Renal cortical epithelial cell (primary cell): ENCODE data around the gene LY6G5C. TPM values are rescaled to one million over a fixed set of nuclear protein-coding genes. Genes with fewer than 3 reads are reported as not detected.

ENCODE experiments used
- DNase-seq: peaks from one replicate; pipeline ENCODE4 v3.0.0-alpha.2; 2011; ENCODE audit warnings: low read depth
- total RNA-seq: library from RNA; depleted of rRNA; stranded (reverse); fragments of >200 nt; gene quantifications from 2 replicates; pipeline ENCODE4 v1.2.3, GENCODE V29; 2014

The LY6G5C gene
- total RNA-seq, 1 donor from 2014 or later = 0.40 TPM

DNA sequence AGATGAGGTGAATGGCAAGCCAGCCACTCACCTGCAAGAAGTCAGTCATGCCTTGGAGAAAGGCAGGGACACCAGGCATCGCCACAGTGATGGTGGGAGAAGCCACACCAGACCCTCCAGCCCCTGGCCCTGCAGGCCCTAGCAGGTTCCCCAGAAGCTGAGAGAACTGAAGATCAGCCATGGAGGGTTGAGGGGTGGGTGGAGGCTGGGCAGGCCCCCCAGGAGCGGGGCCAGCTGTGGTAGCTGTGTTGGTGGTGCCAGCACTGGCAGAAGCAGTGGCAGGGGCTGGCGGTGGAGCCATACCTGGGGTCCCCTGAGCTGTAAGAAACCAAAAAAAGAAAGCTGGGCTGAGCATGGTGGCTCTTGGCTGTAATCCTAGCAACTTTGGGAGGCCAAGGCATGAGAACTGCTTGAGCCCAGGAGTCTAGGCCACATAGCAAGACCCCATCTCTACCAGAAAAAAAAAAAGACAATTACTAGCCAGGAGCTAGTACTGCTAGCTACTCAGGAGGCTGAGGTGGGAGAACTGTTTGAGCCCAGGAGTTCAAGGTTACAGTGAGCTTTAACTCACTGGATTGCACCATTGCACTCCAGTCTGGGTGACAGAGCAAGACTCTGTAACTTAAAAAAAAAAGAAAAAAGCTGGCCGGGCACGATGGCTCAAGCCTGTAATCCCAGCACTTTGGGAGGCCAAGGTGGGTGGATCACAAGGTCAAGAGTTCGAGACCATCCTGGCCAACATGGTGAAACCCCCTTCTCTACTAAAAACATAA is 37.9 kb downstream of the LY6G5C start:
- DNase-seq = no peak

GRCh38 chr6:31641370-31641769 is 39.5 kb downstream of the LY6G5C start:
- DNase-seq = no peak

DNA sequence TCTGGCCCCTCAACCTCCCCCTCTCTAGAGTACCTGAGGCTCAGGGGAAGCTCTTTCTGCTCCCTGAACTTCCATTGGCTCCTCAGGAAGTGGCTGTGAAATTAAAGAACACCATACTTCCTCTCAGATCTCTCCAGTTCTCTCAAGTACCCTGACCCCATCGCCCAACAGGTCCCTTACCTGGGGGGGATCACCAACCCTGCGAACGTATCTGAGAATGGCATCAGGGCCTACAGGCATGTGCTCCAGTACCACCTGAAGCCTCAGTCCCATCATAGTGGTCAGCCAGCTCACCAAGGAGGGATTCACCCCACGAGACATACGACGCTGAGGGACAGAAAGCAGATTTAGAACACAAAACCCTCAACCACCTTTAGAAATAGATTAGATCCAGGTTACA is 40.3 kb downstream of the LY6G5C start:
- DNase-seq = no peak

DNA sequence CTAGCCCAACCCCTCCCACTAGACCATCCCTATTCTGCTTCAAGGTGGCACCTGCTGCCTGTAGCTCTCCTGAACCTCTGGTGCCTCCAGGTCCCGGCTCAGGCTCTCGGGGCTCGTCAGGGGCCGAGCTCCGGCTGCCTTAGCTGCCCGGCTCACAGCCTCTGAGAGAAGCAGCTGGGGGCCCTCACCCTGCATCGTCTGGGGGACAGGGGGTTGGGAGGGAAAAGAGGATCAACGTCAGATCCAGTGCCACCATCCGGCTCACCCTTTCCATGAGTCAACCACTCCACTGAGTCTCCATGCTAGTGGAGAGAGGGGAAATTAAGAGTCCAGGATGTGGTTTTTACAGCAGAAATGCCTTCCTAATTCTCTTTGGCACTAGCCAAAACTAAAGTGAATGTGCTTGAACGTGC is 41.4 kb downstream of the LY6G5C start:
- DNase-seq = no peak

DNA sequence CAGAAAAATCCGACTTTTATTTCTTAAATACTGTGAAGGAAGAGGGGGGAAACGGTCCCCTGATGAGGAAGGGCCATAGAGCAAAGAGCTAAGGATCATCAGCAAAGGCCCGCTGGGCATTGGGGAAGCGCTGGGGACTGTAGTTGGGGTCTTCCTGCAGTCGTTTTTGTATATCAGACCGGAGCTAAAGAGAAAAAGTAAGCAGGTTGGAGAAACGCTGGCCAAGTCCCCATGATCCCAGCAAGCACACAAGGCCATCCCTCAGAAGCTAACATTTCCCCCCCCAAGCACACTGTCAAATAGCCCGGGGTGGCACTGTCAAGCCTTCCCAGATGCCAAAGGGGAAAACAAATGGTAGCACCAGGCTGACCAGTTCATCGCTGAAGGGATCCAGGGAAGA is 41.8 kb downstream of the LY6G5C start:
- no peak for DNase-seq

DNA sequence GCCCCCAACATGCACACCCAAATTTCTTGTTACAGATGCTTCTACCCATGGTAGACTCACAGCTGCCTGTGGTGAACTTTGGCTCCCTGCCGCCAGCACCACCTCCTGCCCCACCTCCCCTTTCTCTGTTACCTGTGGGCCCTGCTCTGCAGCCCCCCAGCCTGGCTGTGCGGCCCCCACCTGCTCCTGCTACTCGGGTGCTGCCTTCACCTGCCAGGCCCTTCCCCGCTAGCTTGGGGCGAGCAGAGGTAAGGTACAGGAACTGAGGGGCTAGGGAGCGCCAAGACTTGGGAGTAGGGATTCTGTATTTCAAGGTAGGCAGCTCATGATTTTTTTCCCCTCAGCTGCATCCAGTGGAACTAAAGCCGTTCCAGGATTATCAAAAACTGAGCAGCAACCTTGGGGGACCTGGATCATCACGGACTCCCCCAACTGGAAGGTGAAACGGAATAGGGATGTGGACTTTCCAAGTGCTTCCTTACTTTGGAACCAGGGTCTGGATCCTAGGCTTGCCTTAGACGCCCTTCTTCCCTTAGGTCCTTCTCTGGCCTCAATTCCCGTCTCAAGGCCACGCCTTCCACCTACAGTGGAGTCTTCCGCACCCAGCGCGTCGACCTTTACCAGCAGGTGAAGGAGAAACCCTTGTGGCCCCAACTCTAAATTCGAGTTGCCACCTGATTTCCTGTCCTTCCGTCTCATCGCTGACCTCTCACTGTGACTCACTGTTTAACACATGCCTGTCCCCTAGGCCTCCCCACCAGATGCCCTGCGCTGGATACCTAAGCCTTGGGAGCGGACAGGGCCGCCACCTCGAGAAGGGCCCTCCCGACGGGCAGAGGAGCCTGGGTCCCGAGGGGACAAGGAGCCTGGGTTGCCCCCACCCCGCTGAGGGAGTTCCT is 43.9 kb downstream of the LY6G5C start:
- no peak for DNase-seq

GRCh38 chr6:31634969-31635575 is 45.8 kb downstream of the LY6G5C start:
- DNase-seq = no peak

DNA sequence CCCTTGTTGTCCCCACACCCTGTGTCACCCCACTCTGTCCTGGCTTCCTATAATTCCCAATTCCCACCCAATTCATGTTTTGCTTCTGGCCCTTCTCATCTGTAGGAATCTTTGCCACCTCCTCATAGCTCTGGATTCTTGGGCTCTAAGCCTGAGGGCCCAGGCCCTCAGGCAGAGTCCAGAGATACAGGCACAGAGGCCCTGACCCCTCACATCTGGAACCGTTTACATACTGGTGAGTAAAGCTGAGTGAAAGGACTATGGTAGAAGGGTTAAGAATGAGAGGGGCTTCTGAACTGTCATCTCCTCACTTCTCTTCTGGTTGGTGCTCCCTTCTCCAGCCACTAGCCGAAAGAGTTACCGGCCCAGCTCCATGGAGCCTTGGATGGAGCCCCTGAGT is 46.7 kb downstream of the LY6G5C start:
- DNase-seq = no peak

DNA sequence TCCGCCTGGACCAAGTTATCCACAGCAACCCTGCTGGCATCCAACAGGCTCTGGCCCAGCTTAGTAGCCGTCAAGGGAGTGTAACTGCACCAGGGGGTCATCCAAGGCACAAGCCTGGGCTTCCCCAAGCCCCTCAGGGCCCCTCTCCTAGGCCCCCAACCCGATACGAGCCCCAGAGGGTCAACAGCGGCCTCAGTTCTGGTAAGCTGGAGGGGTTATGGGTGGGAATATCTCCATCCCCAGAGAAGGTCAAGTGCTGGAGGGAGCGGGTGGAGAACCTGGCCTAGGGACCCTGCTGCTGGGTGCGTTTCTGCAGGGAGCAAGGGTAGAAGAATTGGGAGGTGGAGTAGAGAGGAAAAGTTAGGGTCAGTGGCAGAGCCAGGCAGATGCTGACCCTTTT is 47.4 kb downstream of the LY6G5C start:
- no peak for DNase-seq

- no peak for DNase-seq
These were observed 48.5 kb downstream of the LY6G5C start for GRCh38 chr6:31632279-31632946.

GRCh38 chr6:31631681-31632278 is 49.1 kb downstream of the LY6G5C start:
- no peak for DNase-seq

DNA sequence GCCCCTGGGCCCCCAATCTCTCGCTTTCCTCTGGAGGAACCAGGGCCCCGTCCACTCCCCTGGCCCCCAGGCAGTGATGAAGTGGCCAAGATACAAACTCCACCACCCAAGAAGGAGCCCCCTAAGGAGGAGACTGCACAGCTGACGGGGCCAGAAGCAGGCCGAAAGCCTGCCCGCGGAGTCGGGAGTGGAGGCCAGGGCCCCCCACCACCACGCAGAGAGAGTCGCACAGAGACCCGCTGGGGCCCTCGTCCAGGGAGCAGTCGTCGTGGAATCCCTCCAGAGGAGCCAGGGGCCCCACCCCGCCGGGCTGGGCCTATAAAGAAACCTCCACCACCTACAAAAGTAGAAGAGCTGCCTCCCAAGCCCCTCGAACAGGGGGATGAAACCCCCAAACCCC is 49.7 kb downstream of the LY6G5C start:
- DNase-seq = no peak

DNA sequence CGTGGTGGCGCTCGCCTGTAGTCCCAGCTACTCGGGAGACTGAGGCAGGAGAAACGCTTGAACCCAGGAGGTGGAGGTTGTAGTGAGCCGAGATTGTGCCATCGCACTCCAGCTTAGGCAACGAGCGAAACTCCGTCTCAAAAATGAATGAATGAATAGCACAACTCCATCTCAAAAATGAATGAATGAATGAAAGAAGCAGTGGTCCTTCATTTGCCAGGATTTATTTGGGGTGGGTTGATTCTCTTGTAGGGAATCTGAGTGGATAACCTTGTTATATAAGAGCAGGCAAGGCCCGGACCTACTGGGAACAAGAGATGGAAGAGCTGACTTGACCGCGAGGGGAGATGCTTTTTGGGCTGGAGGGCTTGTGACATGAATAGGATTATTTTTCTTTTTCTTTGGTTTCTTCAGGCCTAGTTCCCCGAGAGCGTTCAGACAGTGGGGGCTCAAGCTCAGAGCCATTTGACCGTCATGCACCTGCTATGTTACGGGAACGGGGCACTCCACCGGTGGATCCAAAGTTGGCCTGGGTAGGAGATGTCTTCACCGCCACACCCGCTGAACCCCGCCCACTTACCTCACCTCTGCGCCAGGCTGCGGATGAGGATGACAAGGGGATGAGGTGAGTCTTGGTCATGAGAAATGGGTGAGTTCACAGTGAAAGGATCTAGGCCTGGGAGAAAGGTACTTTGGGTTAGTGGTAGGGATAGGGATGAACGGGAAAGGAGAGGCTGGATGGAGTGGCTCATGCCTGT is 50.5 kb downstream of the LY6G5C start:
- DNase-seq = no peak

- no peak for DNase-seq
These were observed 51.9 kb downstream of the LY6G5C start for GRCh38 chr6:31629014-31629413.

DNA sequence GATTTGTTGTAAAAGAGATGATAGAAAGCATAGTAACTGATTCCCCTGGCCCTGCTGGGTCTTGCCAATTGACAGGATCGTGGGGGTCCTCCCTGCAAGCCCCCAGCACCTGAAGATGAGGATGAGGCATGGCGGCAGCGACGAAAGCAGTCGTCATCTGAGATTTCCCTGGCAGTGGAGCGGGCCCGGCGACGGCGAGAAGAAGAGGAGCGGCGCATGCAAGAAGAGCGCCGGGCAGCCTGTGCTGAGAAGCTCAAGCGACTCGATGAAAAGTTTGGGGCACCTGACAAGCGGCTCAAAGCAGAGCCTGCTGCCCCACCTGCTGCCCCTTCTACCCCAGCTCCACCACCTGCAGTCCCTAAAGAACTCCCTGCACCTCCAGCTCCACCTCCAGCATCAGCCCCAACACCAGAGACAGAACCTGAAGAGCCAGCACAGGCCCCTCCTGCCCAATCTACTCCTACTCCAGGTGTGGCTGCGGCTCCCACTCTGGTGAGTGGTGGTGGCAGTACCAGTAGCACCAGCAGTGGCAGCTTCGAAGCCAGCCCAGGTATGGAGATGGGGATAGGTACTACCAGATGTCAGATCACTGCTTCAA is 53.1 kb downstream of the LY6G5C start:
- no peak for DNase-seq

- DNase-seq = no peak
These were observed 53.9 kb downstream of the LY6G5C start for GRCh38 chr6:31626952-31627351.
